ENCODE data around the gene CNDP1. TPM values are rescaled to one million over a fixed set of nuclear protein-coding genes. Genes with fewer than 3 reads are reported as not detected.

CNDP1 gene
- total RNA-seq, 4 donors from 2014 or later = not detected

- intact Hi-C loops (cut with DNase I) = no loop called here
- Histone ChIP-seq H3K27me3 (no peaks in the 10 kb centered on the region), H3K36me3 (peaks cover 0 to 11% (median 8%) of the 10 kb centered on the region in 3 donors), H3K27ac (no peak overlapping the region), H3K4me3 (no peak overlapping the region), H3K9me3 (no peaks in the 10 kb centered on the region), H3K4me1 (no peaks in the 10 kb centered on the region)
- no peak for TF ChIP-seq POLR2A (IDR thresholded peaks at IDR 0.05)
- TF ChIP-seq, protein P1, sequence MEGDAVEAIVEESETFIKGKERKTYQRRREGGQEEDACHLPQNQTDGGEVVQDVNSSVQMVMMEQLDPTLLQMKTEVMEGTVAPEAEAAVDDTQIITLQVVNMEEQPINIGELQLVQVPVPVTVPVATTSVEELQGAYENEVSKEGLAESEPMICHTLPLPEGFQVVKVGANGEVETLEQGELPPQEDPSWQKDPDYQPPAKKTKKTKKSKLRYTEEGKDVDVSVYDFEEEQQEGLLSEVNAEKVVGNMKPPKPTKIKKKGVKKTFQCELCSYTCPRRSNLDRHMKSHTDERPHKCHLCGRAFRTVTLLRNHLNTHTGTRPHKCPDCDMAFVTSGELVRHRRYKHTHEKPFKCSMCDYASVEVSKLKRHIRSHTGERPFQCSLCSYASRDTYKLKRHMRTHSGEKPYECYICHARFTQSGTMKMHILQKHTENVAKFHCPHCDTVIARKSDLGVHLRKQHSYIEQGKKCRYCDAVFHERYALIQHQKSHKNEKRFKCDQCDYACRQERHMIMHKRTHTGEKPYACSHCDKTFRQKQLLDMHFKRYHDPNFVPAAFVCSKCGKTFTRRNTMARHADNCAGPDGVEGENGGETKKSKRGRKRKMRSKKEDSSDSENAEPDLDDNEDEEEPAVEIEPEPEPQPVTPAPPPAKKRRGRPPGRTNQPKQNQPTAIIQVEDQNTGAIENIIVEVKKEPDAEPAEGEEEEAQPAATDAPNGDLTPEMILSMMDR (IDR thresholded peaks at IDR 0.05) = no peak
- DNase-seq = no peak
- WGBS, 2 donors = 85 to 100% methylated on average over 2 of the region's 9 CpGs
Observed at GRCh38 chr18:74525741-74526140, 8.6 kb upstream of the CNDP1 start.

GRCh38 chr18:74526488-74526887 is 7.8 kb upstream of the CNDP1 start:
- H3K9me3 ChIP-seq = no peaks in the 10 kb centered on the region
- H3K4me3 ChIP-seq = no peak overlapping the region
- DNase-seq = no peak
- TF ChIP-seq, protein P1 (IDR thresholded peaks at IDR 0.05) = no peak
- TF ChIP-seq POLR2A (IDR thresholded peaks at IDR 0.05) = no peak
- H3K36me3 ChIP-seq = peaks cover 0 to 4% (median under 1%) of the 10 kb centered on the region in 3 donors
- no peaks in the 10 kb centered on the region for H3K27me3 ChIP-seq
- WGBS, 2 donors = 20 to 38% methylated on average over 2 of the region's 2 CpGs
- H3K4me1 ChIP-seq = no peaks in the 10 kb centered on the region
- intact Hi-C loops (cut with DNase I) = no loop called here
- H3K27ac ChIP-seq = no peak overlapping the region

DNA sequence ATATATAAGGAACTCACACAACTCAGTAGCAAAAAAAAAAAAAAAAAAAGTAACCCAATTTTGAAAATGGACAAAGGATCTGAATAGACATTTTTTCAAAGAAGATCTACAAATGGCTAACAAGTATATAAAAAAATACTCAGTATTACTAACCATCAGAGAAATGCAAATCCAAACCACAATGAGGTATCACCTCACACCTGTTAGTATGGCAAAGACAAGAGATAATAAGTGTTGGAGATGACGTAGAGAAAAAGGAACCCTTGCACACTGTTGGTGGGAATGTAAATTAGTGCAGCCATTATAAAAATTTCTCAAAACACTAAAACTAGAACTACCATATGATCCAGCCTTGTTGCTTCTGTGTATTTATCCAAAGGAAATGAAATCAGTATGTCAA is 5.8 kb upstream of the CNDP1 start:
- H3K9me3 ChIP-seq = no peaks in the 10 kb centered on the region
- no peaks in the 10 kb centered on the region for H3K4me1 ChIP-seq
- 59 to 90% methylated on average over 1 of the region's 1 CpG for WGBS, 2 donors
- DNase-seq = no peak
- TF ChIP-seq POLR2A (IDR thresholded peaks at IDR 0.05) = no peak
- TF ChIP-seq, protein P1 (IDR thresholded peaks at IDR 0.05) = no peak
- no peaks in the 10 kb centered on the region for H3K27me3 ChIP-seq
- no peak overlapping the region for H3K27ac ChIP-seq
- H3K4me3 ChIP-seq = no peak overlapping the region
- intact Hi-C loops (cut with DNase I) = no loop called here
- no peaks in the 10 kb centered on the region for H3K36me3 ChIP-seq

GRCh38 chr18:74528913-74529312 is 5.4 kb upstream of the CNDP1 start:
- Histone ChIP-seq H3K4me1 (no peaks in the 10 kb centered on the region), H3K4me3 (no peak overlapping the region), H3K27me3 (no peaks in the 10 kb centered on the region), H3K36me3 (no peaks in the 10 kb centered on the region), H3K27ac (no peak overlapping the region), H3K9me3 (no peaks in the 10 kb centered on the region)
- DNase-seq = no peak
- intact Hi-C loops (cut with DNase I) = no loop called here
- TF ChIP-seq, protein P1 (IDR thresholded peaks at IDR 0.05) = no peak
- TF ChIP-seq POLR2A (IDR thresholded peaks at IDR 0.05) = no peak
- WGBS, 2 donors = 63 to 73% methylated on average over 3 of the region's 3 CpGs

- DNase-seq = no peak
- intact Hi-C loops (cut with DNase I) = no loop called here
- H3K27ac ChIP-seq = no peak overlapping the region
- H3K9me3 ChIP-seq = no peaks in the 10 kb centered on the region
- 77 to 86% methylated on average over 6 of the region's 6 CpGs for WGBS, 2 donors
- H3K4me1 ChIP-seq = no peaks in the 10 kb centered on the region
- no peak overlapping the region for H3K4me3 ChIP-seq
- TF ChIP-seq, protein P1 (IDR thresholded peaks at IDR 0.05) = no peak
- no peak for TF ChIP-seq POLR2A (IDR thresholded peaks at IDR 0.05)
- H3K36me3 ChIP-seq = no peaks in the 10 kb centered on the region
- no peaks in the 10 kb centered on the region for H3K27me3 ChIP-seq
Observed at GRCh38 chr18:74529378-74529777, 4.9 kb upstream of the CNDP1 start.
